DOHH2 (cell line): ENCODE results near the gene ZNF219.

Source experiments
- EZH2phosphoT487 ChIP-seq: fragments of 200-600 bp; sonication (generic); IDR thresholded peaks from 2 replicates; pipeline ENCODE4 v1.6.1; 2017; ENCODE audit warnings: borderline replicate concordance, mild to moderate bottlenecking, antibody characterized with exemption, low read length, moderate library complexity, mixed read lengths
- TF ChIP-seq, protein P1 (sequence below): fragments of 200-600 bp; sonication (generic); IDR thresholded peaks from one replicate; pipeline ENCODE4 v1.5.1; 2014; ENCODE audit warnings: antibody characterized with exemption, mild to moderate bottlenecking, low read depth, low read length; ENCODE audit not compliant: poor library complexity, severe bottlenecking

DNA sequence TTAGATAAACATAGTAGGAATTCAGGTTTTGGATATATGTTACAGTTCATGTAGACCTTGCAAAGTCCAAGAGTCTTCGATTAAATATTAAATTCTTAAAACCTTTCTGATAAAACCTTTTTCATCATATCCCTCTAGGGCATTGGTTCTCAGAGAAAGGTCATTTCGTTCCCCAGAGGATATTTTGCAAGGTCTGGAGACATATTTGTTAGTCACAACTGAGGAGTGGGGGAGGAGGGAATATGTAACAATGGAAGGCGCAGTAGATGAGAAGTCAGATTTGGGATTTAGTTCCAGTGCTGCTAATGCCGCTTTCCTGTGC, 7.7 kb upstream of the ZNF219 start:
- TF ChIP-seq, protein P1, sequence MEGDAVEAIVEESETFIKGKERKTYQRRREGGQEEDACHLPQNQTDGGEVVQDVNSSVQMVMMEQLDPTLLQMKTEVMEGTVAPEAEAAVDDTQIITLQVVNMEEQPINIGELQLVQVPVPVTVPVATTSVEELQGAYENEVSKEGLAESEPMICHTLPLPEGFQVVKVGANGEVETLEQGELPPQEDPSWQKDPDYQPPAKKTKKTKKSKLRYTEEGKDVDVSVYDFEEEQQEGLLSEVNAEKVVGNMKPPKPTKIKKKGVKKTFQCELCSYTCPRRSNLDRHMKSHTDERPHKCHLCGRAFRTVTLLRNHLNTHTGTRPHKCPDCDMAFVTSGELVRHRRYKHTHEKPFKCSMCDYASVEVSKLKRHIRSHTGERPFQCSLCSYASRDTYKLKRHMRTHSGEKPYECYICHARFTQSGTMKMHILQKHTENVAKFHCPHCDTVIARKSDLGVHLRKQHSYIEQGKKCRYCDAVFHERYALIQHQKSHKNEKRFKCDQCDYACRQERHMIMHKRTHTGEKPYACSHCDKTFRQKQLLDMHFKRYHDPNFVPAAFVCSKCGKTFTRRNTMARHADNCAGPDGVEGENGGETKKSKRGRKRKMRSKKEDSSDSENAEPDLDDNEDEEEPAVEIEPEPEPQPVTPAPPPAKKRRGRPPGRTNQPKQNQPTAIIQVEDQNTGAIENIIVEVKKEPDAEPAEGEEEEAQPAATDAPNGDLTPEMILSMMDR = no peak
- no peak for TF ChIP-seq EZH2phosphoT487
